ENCODE results near the gene RNH1. TPM values are rescaled to one million over a fixed set of nuclear protein-coding genes. Genes with fewer than 3 reads are reported as not detected.

The RNH1 gene
- total RNA-seq, 2 experiments from 2014 or later: 131 to 132 TPM

- Mint-ChIP-seq H3K9me3 (no peaks in the 10 kb centered on the region), H3K36me3 (ENCODE audit: low read depth) (peaks cover 9% of the 10 kb centered on the region), H3K4me1 (ENCODE audit: low read depth) (no peaks in the 10 kb centered on the region), H3K27me3 (no peaks in the 10 kb centered on the region), H3K4me3 (peak overlapping the region; percentile 38), H3K27ac (no peak overlapping the region)
- Histone ChIP-seq H3K27me3 (ENCODE audit: control insufficient read depth in 1 of 2, insufficient read depth in 2 of 2, low read length in 2 of 2) (no peaks in the 10 kb centered on the region), H3K36me3 (ENCODE audit: insufficient read depth, low read length) (peaks cover 26% of the 10 kb centered on the region), H3K4me3 (ENCODE audit: low read length) (no peak overlapping the region), H3K4me1 (ENCODE audit: insufficient read depth, low read length) (peaks cover 15% of the 10 kb centered on the region), H3K9me3 (ENCODE audit: control insufficient read depth in 1 of 2, insufficient read depth in 1 of 2, low read length in 2 of 2) (no peaks in the 10 kb centered on the region), H3K27ac (ENCODE audit: low read depth in 1 of 2, low read length in 2 of 2) (no peak overlapping the region)
- ATAC-seq (ENCODE audit: poor library complexity): no peak
- no peak for DNase-seq
- ChIA-PET POLR2A (no interaction called here), CTCF (no interaction called here)
- intact Hi-C loops (cut with DNase I, micrococcal nuclease): no loop called here
- TF ChIP-seq CTCF (IDR thresholded peaks at IDR 0.05): no peak
Measured at GRCh38 chr11:529728-530411, 22.8 kb upstream of the RNH1 start.

- ChIA-PET POLR2A (no interaction called here), CTCF (no interaction called here)
- H3K4me1 Mint-ChIP-seq (ENCODE audit: low read depth): no peaks in the 10 kb centered on the region
- no peak overlapping the region for H3K4me3 Mint-ChIP-seq
- H3K36me3 Mint-ChIP-seq (ENCODE audit: low read depth): peaks cover 9% of the 10 kb centered on the region
- no peak overlapping the region for H3K27ac Mint-ChIP-seq
- ATAC-seq (ENCODE audit: poor library complexity) (no peak), DNase-seq (no peak)
- intact Hi-C loops (cut with DNase I, micrococcal nuclease): no loop called here
- Histone ChIP-seq H3K36me3 (ENCODE audit: insufficient read depth, low read length) (peaks cover 26% of the 10 kb centered on the region), H3K9me3 (ENCODE audit: control insufficient read depth in 1 of 2, insufficient read depth in 1 of 2, low read length in 2 of 2) (no peaks in the 10 kb centered on the region), H3K27me3 (ENCODE audit: control insufficient read depth in 1 of 2, insufficient read depth in 2 of 2, low read length in 2 of 2) (no peaks in the 10 kb centered on the region), H3K4me3 (ENCODE audit: low read length) (no peak overlapping the region), H3K4me1 (ENCODE audit: insufficient read depth, low read length) (peaks cover 7% of the 10 kb centered on the region), H3K27ac (ENCODE audit: low read depth in 1 of 2, low read length in 2 of 2) (no peak overlapping the region)
- no peaks in the 10 kb centered on the region for H3K9me3 Mint-ChIP-seq
- no peaks in the 10 kb centered on the region for H3K27me3 Mint-ChIP-seq
- TF ChIP-seq CTCF (IDR thresholded peaks at IDR 0.05): no peak
Measured at GRCh38 chr11:528815-529727, 22.0 kb upstream of the RNH1 start.

GRCh38 chr11:528166-528814 is 21.2 kb upstream of the RNH1 start:
- H3K27ac ChIP-seq (ENCODE audit: low read depth in 1 of 2, low read length in 2 of 2): no peak overlapping the region
- CTCF ChIA-PET: interaction anchor here (1.0 kb wide), 1 partner anchor 10 kb away, joined by 3 read pairs; no protein-coding TSS in a partner anchor
- DNase-seq: no peak
- Mint-ChIP-seq H3K9me3 (no peaks in the 10 kb centered on the region), H3K36me3 (ENCODE audit: low read depth) (peaks cover 9% of the 10 kb centered on the region), H3K4me1 (ENCODE audit: low read depth) (no peaks in the 10 kb centered on the region), H3K4me3 (no peak overlapping the region), H3K27me3 (no peaks in the 10 kb centered on the region), H3K27ac (no peak overlapping the region)
- H3K4me3 ChIP-seq (ENCODE audit: low read length): no peak overlapping the region
- POLR2A ChIA-PET: no interaction called here
- no peak for ATAC-seq (ENCODE audit: poor library complexity)
- H3K27me3 ChIP-seq (ENCODE audit: control insufficient read depth in 1 of 2, insufficient read depth in 2 of 2, low read length in 2 of 2): no peaks in the 10 kb centered on the region
- H3K36me3 ChIP-seq (ENCODE audit: insufficient read depth, low read length): peaks cover 22% of the 10 kb centered on the region
- H3K9me3 ChIP-seq (ENCODE audit: control insufficient read depth in 1 of 2, insufficient read depth in 1 of 2, low read length in 2 of 2): no peaks in the 10 kb centered on the region
- H3K4me1 ChIP-seq (ENCODE audit: insufficient read depth, low read length): no peaks in the 10 kb centered on the region
- intact Hi-C loops (cut with DNase I, micrococcal nuclease): no loop called here
- no peak for TF ChIP-seq CTCF (IDR thresholded peaks at IDR 0.05)
